NCI-H774 (cell line): ENCODE data around the gene KRT31.
"Not testable (repeated sequence)": the region's sequence is repeated elsewhere in the genome, so short reads cannot be mapped to it uniquely, and the experiment has no call there.

Experiments
- DNase-seq: peaks from one replicate; lab custom pipeline; 2025; lab: John Stamatoyannopoulos, UW

Gene KRT31

GRCh38 chr17:41396996-41397660 lies at the start of gene KRT31:
KRT31 (minus strand) TSS chr17:41397608; CDS start chr17:41397539, 69 bp downstream.
- no peak for DNase-seq

- DNase-seq = no peak
Measured at GRCh38 chr17:41446806-41447205, 49.4 kb upstream of the KRT31 start.

- DNase-seq = no peak
Measured at GRCh38 chr17:41444640-41445039, 47.2 kb upstream of the KRT31 start.

- DNase-seq = no peak
Measured at GRCh38 chr17:41444186-41444585, 46.8 kb upstream of the KRT31 start.

- DNase-seq = no peak
Measured at GRCh38 chr17:41442739-41443138, 45.3 kb upstream of the KRT31 start.

- no peak for DNase-seq
Measured at GRCh38 chr17:41440531-41441033, 43.2 kb upstream of the KRT31 start, which contains the start of gene KRT38. KRT38 (minus strand) TSS chr17:41440983; CDS start chr17:41440921, 62 bp downstream.

GRCh38 chr17:41439375-41439774 lies 42.0 kb upstream of the KRT31 start:
- DNase-seq = no peak

GRCh38 chr17:41437769-41438168 lies 40.4 kb upstream of the KRT31 start:
- no peak for DNase-seq

- no peak for DNase-seq
Measured at GRCh38 chr17:41437254-41437653, 39.8 kb upstream of the KRT31 start.

GRCh38 chr17:41434415-41434814 lies 37.0 kb upstream of the KRT31 start:
- no peak for DNase-seq

GRCh38 chr17:41434005-41434404 lies 36.6 kb upstream of the KRT31 start:
- no peak for DNase-seq

- no peak for DNase-seq
Measured at GRCh38 chr17:41433586-41433985, 36.2 kb upstream of the KRT31 start.

- DNase-seq = not testable (repeated sequence)
Measured at GRCh38 chr17:41430376-41430775, 33.0 kb upstream of the KRT31 start.

- no peak for DNase-seq
Measured at GRCh38 chr17:41429667-41430066, 32.3 kb upstream of the KRT31 start.

- DNase-seq = no peak
Measured at GRCh38 chr17:41428591-41429291, 31.3 kb upstream of the KRT31 start.

GRCh38 chr17:41424111-41424635 lies 26.8 kb upstream of the KRT31 start, which contains the start of gene KRT37:
KRT37 (minus strand) TSS chr17:41424585; CDS start chr17:41424523, 62 bp downstream.
- no peak for DNase-seq

GRCh38 chr17:41422586-41422985 lies 25.2 kb upstream of the KRT31 start:
- DNase-seq = not testable (repeated sequence)

- no peak for DNase-seq
Measured at GRCh38 chr17:41421617-41422016, 24.2 kb upstream of the KRT31 start.

- no peak for DNase-seq
Measured at GRCh38 chr17:41421116-41421515, 23.7 kb upstream of the KRT31 start.

- DNase-seq = no peak
Measured at GRCh38 chr17:41420134-41420533, 22.7 kb upstream of the KRT31 start.

- no peak for DNase-seq
Measured at GRCh38 chr17:41419716-41420115, 22.3 kb upstream of the KRT31 start.

GRCh38 chr17:41418116-41418860 lies 20.9 kb upstream of the KRT31 start:
- no peak for DNase-seq
